HG02970 (cell line): ENCODE results near the gene CATSPERE.
A peak's percentile ranks its signal among the peaks of the same experiment; 100 is the strongest.

Experiments
- ATAC-seq: cut with Tn5 transposase; IDR thresholded peaks from one replicate; pipeline ENCODE4 v1.9.1; 2021; ENCODE audit warnings: mild to moderate bottlenecking, moderate library complexity, moderate number of reproducible peaks; ENCODE audit not compliant: unreplicated experiment, low FRiP score

The CATSPERE gene, protein sequence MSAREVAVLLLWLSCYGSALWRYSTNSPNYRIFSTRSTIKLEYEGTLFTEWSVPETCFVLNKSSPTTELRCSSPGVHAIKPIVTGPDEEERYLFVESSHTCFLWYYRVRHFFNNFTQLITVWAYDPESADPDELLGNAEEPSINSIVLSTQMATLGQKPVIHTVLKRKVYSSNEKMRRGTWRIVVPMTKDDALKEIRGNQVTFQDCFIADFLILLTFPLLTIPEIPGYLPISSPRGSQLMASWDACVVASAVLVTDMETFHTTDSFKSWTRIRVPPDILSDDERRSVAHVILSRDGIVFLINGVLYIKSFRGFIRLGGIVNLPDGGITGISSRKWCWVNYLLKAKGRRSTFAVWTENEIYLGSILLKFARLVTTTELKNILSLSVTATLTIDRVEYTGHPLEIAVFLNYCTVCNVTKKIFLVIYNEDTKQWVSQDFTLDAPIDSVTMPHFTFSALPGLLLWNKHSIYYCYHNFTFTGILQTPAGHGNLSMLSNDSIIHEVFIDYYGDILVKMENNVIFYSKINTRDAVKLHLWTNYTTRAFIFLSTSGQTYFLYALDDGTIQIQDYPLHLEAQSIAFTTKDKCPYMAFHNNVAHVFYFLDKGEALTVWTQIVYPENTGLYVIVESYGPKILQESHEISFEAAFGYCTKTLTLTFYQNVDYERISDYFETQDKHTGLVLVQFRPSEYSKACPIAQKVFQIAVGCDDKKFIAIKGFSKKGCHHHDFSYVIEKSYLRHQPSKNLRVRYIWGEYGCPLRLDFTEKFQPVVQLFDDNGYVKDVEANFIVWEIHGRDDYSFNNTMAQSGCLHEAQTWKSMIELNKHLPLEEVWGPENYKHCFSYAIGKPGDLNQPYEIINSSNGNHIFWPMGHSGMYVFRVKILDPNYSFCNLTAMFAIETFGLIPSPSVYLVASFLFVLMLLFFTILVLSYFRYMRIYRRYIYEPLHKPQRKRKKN

DNA sequence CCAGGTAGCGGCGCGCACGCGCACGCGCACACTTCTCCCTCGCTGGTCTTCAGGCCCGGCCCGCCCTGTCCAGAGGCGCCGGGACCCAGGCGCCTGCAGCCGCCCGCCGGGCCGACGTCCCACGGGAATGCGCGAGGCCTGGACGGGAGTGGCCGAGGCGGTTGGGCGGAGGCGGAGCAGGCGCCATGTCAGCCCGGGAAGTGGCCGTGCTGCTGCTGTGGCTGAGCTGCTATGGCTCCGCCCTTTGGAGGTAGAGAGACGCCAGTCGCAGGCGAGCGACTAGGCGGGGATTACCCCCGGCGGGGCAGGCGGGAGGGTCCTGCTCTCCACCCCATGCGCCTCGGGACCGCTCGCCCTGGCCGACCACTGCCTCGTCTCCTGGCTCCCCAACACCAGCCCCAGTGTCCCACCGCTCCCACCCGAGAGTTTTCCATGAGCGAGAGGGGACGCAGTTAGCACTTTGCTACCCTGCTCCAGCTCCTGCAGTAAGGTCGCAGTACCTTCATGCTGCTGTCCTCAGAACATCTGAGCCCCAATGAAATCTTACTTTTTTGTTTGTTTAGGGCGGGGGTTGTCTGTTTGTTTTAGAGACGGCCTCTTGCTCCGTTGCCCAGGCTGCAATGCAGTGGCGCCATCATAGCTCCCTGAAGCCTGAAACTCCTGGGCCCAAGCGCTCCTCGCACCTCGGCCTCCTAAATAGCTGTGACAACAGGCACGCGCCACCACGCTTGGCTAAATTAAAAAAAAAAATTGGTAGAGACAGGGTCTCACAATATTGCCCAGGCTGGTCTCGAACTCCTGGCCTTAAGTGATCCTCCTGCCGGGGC is at the start of gene CATSPERE:
TSS of gene CATSPERE (plus strand) at position 29 of the 827 bp plus-strand sequence. CDS start at position 186, 157 bp downstream.
- ATAC-seq = peak; percentile 97

DNA sequence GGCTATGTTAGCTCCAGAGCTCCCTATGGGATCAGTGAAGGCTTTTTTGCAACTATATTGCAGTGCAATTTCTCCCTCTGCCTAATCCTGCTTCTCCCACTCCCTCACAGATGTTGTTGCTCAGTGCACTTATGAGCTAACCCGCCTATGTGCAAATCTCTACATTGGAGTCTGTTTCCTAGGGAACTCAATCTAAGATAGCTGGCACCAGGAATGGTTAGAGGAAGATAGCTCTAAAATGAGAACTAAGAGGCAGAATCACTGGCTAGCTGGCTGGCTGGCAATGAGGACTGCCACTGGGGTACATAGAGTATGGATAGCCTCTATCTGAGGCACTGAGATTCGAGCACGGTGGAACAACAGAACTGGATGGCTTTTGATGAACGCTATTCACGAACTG is 48.9 kb upstream of the CATSPERE start:
- no peak for ATAC-seq

DNA sequence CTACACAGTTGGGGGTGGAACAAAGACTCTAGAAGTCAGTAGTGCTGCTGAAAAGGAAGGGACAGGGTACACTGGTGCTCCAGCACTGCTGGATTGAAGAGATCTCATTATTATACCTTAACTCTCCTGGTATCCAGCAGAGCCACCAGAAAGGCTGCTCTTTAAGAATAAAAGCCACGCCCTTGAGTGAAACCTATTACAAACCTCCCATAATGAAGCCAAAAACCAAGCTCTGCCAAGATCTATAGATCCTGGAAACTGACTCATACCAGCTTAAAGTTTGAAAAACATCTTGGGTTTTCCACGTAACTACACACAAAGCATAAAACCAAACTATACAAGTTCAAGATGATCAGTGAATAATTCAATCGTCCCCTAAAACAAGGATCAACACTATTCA is 47.3 kb upstream of the CATSPERE start:
- ATAC-seq = no peak

DNA sequence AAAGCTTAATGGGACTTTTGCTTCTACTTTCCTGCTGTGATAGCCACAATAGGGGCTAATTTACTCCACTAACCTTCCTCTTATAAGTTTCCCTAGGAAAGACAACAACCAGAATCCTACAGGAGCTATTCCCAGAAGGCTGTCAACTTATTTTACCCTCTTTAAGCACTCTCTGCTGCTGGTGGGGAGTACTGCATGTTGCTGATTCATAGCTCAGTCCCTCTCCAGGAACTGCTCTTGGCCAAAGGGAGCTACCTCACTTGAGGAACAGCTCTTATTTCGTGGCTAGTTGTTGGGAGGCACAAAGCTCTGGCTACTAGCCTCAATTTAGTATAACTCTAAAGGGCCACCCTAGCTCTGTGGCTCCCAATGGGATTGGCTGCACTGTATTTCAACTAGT is 46.5 kb upstream of the CATSPERE start:
- no peak for ATAC-seq

DNA sequence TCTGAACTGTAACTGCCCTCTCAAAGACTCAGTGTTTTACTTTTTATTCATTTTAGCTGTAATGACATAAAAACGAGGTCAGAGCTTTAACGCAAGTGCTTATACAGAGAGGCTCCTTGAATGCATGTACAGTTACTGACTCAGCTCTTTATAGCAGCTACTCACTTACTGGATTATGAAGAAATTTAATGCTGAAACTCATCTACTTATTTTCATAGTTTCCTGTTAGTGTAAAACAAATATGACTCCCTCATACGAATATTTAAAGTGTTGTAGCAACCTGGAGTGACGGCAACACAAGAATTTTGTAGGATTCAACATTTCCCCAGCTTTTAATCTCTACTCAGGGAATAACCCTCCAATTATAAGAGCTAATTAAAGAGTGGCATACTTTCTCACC is 42.0 kb upstream of the CATSPERE start:
- ATAC-seq = no peak

DNA sequence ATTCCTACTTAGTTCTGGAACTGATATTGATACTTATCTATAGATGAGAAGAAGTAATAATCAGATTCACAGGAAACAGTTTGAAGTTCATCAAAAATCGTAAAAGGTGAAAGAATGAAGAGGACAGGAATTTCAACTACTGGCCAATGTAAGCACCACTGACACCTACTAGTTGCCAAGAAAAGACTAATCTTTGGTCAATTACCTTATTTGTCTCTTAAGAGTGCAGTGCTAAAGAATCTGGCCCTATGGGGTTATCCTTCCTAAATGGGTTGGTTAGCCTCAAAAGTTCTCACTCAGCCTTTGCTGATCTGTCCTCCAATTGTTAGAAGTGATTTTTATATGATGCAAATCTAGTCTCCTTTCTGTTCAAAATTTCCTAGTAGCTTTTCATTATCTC is 38.9 kb upstream of the CATSPERE start:
- no peak for ATAC-seq

DNA sequence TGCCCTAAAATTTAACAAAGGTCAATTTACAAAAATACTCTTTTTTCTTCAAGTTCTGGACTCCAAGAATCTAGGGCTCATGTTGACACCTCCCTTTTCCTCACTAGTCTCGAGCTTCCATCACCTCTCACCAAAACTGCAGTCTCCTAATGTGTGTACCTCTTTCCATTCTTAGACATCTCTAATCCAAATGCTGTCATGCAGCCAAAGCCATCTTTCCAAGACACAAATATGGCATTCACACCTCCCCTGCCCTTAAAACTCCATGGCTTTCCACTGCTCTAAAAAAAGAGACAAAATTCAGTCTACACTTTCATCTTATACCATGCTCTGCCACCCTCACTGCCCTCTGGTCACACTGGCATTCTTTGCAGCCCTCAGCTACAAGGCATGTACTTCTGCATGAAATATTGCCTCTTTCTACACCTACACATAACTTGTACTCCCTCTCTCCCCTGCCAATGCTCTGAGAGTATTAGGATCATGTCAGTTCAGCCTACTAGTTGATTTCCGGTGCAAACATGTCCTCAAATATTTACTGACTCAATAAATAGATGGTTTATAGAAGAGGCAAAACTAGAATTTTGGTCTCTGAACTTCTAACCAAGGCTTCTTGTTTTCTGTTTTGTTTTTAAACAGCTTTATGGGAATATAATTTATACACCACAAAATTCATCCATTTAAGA is 36.3 kb upstream of the CATSPERE start:
- no peak for ATAC-seq

DNA sequence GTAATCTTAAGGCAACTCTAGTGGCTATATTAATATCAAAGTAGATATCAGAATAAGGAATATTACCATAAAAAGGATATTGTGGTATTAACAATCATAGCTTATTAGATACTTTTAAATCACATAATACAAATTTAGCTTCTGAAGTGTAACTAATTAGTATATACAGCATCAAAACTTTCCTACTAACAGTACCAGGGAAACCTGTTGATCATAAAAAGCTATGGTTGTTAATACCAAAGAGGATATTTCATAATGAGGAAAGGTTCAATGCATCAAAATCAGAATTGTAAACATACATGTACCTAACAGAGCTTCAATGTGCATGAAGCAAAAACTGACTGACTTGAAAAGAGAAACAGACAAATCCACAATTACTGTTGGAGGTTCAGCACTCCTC is 33.4 kb upstream of the CATSPERE start:
- ATAC-seq = no peak

DNA sequence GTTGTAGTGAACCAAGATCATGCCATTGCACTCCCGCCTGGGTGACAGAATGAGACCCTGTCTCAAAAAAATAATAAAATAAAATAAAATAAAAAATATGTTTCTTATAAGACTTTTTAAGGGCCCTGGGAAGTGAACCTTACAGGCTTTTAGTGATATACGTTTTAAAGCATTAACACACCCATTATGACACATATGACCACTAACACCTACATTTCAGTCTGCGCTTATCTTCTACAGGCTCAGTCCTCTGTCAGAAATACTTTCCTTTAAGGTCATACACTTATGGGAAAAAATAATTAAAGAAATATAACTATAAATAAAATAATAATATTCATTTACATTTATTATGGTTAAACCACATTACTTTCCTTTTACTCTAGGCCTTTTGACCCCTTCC is 31.3 kb upstream of the CATSPERE start:
- ATAC-seq = no peak

DNA sequence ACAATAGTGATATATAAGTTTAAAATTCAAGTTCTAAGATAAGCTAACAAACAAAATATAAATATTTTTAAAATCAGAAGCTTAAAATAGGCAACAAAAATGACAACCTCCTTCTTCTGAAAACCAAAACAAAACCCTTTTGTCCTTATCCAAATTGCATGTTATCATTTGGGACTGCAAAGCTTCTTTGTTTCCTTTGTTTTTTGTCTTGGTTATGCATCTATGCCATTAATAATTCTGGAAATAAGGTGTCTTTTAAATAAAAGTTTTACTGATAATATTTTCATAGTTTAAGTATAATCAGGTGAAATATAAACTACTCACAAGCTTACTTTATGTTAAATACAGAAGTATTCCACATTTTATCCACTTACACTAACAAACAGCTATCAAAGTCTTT is 29.9 kb upstream of the CATSPERE start:
- ATAC-seq = no peak

DNA sequence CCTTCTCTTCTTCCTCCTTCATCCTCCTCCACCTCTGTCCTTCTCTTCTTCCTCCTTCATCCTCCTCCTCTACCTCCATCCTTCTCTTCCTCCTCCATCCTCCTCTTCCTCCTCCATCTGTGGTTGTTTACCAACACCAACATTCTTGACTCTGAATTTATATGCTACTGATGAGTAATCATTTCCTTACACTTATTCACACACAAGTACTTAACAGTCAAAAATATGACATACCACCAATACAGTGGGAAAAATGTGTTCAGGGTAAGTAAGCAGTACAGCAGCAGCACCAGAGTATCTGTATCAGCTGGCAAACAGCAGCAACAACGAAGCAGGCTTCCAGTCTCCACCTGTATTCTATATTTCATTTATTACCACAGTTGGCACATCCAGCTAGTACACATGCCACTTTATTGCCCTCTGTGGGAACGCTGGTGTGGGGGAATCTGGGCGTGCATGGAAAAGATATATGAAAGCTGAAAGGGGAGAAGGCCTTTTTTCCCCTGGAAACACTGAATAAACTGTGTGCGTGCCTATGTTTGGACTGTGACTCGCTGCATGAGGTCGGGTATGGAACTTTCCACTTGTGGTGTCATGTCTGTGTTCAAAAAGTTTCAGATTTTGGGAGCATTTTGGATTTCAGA is 25.4 kb upstream of the CATSPERE start:
- ATAC-seq = no peak

DNA sequence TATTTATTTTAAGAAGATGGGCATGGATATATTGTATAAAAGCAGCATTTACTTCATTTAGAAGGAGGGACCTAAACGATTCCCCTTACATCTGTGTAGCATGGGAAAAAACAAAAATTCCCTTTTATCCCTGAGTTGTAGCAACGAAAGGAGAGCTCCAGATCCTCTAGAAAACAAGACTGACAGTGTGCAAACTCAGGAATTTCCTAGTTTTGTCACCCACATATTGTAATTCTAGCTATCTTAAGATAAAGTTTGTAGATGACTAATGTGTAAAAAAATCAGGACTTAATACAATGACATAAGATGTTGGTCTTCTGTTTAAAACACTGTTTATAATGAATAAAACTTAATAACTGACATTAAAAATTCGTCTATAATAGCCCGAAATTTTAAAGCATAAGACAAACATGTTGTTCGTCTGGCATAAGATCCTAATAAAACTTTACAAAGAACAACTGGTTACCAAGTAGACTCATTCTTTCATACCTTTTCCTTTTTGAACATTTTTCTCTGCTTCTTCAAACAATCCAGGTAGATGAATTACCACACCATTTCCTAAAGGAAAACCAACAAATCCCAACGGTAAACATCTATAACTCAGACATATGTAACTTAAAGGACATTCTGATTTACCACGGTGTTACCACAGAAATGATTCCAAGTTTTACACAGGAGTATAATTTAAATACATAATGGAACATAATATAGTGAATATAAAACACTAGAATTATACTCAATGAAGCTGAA is 24.6 kb upstream of the CATSPERE start:
- ATAC-seq = no peak

DNA sequence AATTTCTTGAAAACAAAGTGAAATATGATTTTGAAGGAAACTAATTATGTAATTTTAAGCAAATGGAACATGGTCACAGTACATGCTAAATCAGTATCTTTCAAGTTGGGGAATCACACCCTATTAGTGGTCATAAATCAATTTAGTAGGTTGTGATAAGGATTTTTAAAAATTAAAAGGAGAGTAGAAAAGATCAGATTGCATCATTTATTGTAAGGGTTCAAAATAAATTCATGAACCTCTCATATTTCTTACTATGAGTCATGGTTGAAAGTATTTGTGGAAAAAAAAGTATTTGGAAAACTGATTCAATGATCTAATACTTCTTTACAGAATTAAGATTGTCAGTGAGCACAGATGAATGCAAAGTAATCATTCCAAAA is 24.0 kb upstream of the CATSPERE start:
- ATAC-seq = no peak

DNA sequence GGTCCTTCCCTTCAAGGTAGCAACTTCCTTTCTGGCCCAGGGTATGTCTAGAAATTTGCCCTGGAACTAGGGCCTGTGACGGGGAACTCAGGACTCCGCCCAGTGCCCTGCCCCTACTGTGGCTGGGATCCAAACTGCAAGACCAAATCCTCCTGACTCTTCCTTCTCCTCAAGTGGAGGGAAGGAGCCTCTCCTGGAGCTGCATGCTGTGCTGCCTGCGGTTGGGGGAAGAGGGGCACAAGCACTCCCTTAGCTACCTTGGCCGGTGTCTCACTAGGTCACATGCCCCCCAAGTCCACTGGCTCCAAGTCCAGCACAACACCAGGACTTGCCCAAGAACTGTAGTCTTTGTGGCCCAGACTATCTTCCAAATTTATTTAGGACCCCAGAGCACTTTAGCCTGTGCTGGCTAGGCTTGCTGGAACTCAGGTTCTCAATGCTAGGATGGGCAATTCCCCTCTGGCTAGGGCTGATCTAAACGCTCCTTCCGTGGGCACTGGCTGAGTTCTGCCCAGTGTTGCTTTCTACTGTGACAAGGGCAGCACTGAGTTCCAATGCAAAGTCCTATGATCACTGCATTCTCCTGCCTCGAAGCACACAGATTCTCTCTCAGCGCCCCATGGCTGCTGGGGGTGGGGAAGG is 21.6 kb upstream of the CATSPERE start:
- ATAC-seq = no peak

DNA sequence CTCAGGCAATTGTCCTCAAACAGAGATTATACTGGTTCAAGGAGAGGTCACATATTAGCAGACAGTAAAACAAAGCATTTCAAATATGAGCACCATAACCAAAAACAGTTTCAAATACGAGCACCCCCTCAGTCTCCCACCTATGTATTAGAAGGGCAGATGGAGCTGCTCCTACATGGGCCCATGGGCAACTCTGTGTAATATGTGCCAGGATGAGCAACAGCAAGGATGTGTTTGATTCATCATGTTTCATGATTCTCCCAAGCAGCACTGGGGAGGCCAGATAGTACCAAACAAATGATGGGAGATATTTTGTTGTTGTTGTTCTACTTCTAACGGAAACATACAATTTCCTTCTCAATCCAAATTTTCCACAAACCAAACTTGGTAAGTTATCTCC is 18.2 kb upstream of the CATSPERE start:
- ATAC-seq = no peak

DNA sequence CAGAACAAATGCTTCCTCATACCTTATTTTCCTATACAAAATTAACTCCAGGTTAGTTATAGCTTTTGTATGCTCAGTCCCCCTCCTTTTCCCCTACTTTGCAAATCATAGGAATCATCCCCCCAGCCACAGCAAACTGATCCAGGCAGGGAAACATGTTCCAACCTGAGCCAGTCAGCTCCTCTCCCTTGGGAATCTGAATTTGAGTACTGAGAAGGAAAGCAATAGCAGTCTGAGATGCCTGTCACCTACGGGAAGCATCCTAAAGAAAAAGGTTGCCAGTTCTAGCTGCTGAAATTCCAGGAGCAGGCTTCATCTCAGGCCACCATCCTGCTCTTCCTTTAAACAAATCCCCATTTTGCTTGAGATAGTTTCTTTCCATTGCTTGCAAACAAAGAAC is 16.2 kb upstream of the CATSPERE start:
- ATAC-seq = no peak

DNA sequence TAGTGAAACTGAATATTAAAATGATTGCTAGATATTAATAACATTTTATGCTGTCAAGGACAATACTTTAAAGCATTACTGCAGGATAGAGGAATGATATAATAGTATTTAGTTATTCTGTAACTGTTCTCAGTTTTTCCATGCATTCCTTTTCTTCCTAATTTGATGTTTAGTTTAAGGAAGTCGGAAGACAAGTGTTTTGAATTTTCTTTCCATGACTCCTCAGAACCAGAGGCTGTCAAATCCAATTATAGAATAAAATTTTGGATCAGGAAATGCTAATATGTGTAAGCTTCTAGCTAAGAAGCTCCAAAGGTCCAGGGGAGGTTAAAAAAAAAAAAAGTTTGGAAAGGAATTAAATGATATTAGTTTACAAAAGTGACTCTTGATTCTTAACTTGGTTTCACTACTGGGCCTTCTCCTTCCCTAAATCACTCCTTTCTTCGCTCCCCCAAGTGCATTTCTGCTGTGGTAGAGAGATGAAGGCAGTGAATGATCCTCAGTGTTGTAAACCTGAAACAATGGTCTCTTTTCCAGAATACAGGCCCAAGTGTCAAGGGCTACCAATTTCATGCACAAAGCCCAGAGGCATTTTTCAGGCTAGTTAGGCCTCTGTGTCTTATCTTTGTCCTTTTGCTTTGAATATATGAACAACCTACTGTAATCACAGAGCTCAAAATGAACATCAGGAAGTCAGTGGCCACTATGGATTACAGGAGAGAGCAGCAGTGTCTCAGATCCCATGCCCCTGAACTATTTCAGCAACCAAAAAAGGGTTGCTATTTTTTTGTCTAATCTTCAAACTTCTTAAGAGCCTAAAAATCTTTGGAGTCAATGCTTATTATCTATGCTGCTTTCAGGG is 15.5 kb upstream of the CATSPERE start:
- no peak for ATAC-seq

DNA sequence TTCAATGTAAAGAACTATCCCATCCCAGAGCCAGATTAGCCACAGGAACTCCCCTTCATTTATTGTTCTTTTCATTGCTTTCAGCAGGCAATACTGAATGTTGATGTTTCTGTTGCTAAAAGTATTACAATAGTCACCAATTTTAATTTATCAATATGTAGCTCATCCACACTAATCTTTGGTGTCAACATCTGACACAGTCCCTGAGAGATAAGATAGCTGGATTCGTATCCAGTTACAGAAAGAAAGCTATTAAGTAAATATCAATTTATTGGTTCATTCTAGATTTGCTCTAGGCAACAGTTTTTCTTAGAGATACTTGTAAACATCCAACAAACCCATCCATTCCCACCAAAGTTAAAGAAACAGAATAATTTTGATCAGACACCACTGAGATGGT is 14.0 kb upstream of the CATSPERE start:
- ATAC-seq = no peak
